GM18498 (cell line): ENCODE results near the gene ARSI.

Experiments used
- ATAC-seq: cut with Tn5 transposase; IDR thresholded peaks from one replicate; pipeline ENCODE4 v1.9.1; 2021; ENCODE audit warnings: mild to moderate bottlenecking, moderate library complexity; ENCODE audit not compliant: unreplicated experiment

The ARSI gene

GRCh38 chr5:150295172-150295634, 7.5 kb downstream of the ARSI start:
- ATAC-seq = no peak

DNA sequence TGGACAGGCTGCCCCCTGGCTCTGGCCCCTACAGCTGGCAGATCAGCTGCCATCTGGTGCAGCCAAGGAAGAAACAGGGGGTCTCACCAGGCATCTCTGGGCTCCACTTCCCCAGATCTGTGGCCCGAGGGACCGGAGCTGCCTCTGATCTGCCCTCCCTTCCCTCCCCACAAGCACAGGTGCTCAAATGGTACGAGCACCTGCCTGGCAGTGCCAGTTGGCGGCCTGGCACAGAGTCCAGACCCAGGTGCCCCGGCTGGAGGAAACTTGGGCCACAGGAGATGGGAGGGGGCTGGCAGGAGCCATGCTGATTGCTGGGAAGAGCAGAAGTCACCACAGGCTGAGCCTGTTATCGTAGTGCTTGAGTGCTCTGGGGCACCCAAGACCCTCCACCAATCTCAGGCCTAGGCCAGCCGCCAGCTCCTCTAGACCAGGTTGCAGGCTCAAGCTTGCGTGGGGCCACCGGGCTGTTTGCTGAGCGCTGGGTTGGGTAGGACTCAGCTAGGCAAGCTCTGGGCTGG, 8.1 kb downstream of the ARSI start:
- no peak for ATAC-seq

DNA sequence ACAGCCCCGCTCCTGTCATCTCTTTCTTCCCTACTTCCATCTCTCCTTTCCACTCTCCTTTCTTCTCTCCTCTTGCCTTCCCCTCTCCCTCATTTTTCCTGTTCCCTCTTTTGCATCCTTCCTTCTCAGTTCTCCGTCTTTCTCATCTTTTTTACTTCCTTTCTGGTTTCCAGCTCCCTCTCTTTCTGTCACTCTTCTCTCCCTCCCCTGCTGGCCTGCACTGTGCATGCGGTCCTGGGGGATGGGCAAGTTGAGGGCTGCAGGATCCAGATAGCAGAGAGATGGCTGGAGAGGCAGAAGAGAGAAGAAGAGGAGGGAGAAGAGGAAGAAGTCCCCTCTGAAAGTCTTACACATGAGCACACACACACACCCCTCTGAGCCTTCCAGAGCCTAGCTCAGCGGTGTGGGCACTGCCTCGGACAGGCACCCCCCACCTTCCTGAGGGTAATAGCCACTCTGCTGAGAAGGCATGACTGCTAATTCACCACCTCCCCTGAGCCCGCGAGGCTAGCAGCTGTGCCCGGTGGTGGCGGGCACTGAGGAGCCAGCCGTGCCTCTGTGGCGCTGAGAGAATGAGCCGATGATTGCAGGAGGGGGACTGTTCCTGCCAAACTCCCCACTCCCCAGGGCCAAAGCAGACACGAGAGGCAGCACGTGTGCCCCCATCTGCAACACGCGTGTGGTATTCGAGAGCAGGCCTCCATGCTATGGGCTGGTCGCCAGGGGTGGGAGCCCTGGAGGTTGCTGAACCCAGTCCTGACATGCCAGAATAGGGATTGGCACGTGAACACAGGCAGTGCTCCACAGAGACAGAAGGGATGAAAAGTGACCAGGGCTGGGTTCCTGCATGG, 9.4 kb downstream of the ARSI start:
- no peak for ATAC-seq

- ATAC-seq = no peak
Measured at GRCh38 chr5:150291388-150292385, 11.0 kb downstream of the ARSI start.

DNA sequence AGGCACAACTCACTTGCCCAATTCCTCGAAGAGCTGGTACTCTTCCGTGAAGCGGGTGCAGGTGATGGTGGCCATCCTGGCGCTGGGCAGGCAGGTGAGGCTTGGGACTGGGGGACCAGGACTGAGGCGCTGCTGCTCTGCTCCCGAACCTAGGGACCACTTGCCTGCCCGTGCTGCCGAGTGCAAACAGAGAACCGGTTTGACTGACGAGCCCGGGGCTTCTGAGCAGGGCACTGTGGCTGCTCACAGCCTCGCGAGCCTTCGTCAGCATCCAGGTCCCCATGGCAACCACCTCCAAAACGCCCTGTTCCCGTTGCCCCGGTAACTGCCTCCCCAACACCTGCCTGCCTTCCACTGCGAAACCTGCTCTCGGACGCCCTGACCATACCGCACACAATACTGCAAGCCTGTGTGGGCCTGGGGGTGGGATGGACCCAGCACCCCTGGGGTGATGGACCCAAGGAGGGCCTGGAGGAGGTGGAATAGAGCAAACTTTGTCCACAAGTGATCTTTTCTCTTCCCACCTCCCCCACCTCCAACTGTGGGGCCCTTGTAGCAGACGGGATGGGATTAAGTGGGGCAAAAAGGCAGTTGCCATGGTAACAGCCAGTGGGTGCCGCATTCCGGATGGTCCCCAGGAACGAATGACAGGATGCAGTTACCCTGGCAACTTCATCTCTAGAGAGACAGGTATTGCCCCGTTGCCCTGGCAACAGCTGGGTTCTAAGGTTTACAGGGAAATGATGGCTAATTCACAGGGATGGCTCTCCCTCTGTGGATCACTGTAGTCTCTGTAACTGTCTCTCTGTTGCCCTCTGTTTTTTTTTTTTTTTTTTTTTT, 12.9 kb downstream of the ARSI start, which contains the start of gene CAMK2A:
CAMK2A (minus strand) TSS at position 223 of the 840 bp plus-strand sequence; CDS start at position 75, 148 bp downstream.
- no peak for ATAC-seq

- no peak for ATAC-seq
Measured at GRCh38 chr5:150288791-150289190, 13.9 kb downstream of the ARSI start.

GRCh38 chr5:150288361-150288760, 14.3 kb downstream of the ARSI start:
- ATAC-seq = no peak

DNA sequence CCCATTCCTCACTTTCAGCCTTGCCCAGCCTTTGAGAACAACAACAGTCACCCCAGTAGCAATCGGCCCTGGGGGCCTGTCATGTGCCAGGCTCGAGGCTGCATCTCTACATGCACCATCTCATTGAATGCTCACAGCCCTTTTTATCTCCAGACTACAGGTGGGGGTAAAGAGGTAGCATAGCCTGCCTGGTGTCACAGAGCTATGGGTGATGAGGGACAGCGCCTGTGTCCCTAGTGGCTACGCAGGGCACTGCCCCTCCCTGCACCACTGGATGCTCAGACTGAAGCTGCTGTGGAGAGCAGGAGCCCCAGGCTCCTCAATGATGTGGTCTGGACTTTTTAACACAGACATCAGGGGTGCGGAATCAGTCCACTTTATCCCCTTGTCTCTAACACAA, 15.9 kb downstream of the ARSI start:
- ATAC-seq = no peak

GRCh38 chr5:150285114-150285513, 17.6 kb downstream of the ARSI start:
- ATAC-seq = no peak

DNA sequence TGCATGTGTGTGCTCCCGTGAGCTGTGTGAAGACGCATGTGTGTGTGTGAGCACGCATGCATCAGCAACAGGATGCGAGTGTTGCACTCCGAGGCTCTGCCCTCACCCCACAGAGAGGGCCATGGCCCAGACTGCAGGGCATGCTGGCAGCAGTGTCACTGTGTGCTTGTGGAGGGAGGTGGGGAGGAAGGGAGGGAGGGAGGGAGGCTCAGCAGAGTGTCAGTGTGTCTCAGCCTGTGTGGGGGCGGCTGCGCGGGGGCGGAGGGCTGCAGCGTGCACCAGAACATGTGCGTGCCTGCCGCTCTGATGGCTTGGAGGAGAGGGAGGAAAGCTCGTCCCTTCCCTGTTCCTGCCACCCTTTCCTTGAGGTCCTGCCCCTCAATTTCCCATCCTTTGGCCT, 18.4 kb downstream of the ARSI start:
- no peak for ATAC-seq

- no peak for ATAC-seq
Measured at GRCh38 chr5:150283904-150284303, 18.8 kb downstream of the ARSI start.

GRCh38 chr5:150281987-150282386, 20.7 kb downstream of the ARSI start:
- ATAC-seq = no peak

DNA sequence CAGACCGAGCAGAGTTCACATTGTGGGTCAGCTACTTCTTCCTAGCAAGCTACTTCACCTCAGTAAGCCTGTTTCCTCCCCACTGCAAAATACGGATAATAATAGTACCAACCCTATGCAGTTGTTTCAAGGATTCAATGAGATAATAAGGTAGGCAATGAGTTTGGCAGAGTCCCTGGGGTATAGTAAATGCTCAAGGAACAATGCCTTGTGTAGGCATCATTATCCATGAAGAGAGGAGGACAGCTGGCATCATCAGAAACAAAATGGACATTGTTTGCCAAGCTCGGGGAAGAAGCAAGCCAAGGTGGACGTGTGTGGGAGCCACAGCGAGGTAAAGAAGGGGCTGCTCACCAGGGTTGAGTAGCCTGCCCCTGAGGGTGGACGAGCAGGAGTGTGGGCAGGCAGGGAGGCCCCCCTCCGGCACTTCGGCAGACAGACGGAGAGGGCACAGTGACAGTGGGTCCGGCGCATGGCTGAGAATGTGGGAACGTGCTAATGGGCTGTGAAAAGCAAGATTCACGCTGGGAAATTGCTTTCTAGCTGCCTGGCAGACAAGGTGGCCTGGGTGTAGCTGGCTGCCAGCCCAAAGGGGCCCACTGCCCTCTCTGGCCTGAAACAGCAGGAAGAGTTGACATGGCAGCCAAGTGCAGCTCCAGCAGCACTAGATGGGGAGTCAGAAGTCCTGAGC, 23.2 kb downstream of the ARSI start:
- ATAC-seq = no peak

- no peak for ATAC-seq
Measured at GRCh38 chr5:150278916-150279315, 23.8 kb downstream of the ARSI start.

GRCh38 chr5:150278046-150278730, 24.5 kb downstream of the ARSI start:
- no peak for ATAC-seq

DNA sequence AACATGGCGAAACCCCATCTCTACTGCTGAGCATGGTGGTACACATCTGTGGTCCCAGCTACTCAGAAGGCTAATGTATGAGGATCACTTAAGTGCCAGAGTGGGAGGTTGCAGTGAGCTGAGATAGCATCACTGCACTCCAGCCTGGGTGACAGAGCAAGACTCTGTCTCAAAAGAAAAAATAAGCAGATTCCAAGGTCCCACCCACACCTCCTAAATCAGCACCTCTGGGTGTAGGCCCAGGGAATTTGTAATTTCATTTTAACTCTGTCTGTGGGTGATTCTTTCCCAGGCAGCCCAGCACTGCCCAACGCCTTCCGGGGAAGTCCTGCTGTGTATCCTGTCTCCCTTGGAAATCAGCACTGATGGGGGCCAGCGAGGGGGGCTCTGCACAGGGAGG, 25.7 kb downstream of the ARSI start:
- ATAC-seq = no peak

DNA sequence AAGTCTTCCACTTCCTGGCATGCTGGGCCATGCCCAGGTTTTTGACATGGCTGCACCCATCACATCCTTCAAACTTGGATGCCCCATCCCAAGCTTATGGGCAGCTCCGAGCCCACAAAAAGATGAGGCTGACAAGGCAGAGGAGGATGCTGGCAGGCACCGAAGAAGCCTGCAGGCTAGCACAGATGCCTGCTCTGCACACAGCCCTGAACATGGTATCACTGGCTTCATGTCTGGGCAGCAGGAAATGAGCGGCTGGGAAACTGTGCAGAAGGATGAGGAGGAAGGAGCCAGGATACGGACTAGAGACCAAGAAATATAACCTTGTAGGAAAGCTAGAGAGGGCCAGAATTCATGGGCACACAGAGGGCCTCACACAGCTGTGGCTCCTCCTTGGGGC, 27.9 kb downstream of the ARSI start:
- ATAC-seq = no peak

- ATAC-seq = no peak
Measured at GRCh38 chr5:150272531-150272930, 30.2 kb downstream of the ARSI start.

DNA sequence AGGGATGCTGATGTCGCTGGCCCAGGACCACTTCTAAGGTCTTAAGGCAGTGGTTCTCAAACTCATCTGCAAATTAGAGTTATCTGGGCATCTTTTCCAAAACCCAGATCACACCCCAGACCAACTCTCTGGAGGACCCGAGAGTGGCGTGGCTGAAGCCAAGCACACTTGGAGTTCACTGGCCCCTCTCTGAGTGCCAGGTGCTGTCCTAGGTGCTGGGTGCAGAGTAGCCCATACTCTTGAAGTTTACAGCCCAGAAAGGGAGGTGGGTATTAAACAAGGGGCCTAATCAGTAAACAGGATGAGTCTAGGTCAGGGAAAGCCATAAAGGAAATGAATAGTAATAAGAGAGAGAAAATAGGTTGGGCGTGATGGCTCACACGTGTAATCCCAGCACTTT, 30.8 kb downstream of the ARSI start:
- ATAC-seq = no peak
